Measurements from ENCODE around the gene TMEM86A. TPM values are rescaled to one million over a fixed set of nuclear protein-coding genes. Genes with fewer than 3 reads are reported as not detected.

TMEM86A gene
- total RNA-seq, 2 donors from 2014 or later, result 5.4 to 6.1 TPM

Other genes starting within 250 kb of the TMEM86A start
- gene LDHAL6A, start 242.9 kb upstream of the TMEM86A start, total RNA-seq, result not detected
- 10 to 100 TPM; 15.8 to 15.9 TPM for gene TSG101, start 171.8 kb upstream of the TMEM86A start, total RNA-seq
- 10 to 100 TPM in 1 of 2 donors, 1 to 10 TPM in 1; 8.0 to 12.6 TPM for gene UEVLD, start 110.0 kb upstream of the TMEM86A start, total RNA-seq
- gene MISFA, start 99.0 kb upstream of the TMEM86A start, total RNA-seq, result 1 to 10 TPM in 1 of 2 donors, under 1 TPM in 1; 0.99 to 1.9 TPM
- gene SPTY2D1, start 64.4 kb upstream of the TMEM86A start, total RNA-seq, result 10 to 100 TPM; 55.0 to 70.6 TPM
- 1 to 10 TPM; 2.0 to 9.4 TPM for gene IGSF22, start 27.4 kb downstream of the TMEM86A start, total RNA-seq
- gene PTPN5, start 93.0 kb downstream of the TMEM86A start, total RNA-seq, result not detected
- not detected for gene MRGPRX1, start 240.6 kb downstream of the TMEM86A start, total RNA-seq

Data from T-helper 17 cell (primary cell).